ENCODE data around the gene TRAP1. TPM values are rescaled to one million over a fixed set of nuclear protein-coding genes. Genes with fewer than 3 reads are reported as not detected.

The TRAP1 gene
- total and polyA plus RNA-seq, 10 donors, result 33.7 to 97.1 (median 53.1) TPM

- DNase-seq, result peak; percentile 43
- Histone ChIP-seq H3K4me3 (no peak overlapping the region), H3K36me3 (peaks cover 11 to 100% (median 89%) of the 10 kb centered on the region in 6 donors), H3K27ac (no peak overlapping the region), H3K4me1 (no peaks in the 10 kb centered on the region), H3K27me3 (replicated peaks in 1 of 7) (no peaks in the 10 kb centered on the region), H3K9me3 (no peaks in the 10 kb centered on the region)
- WGBS, 5 donors, result 92 to 96% (median 93%) methylated on average over 17 to 24 of the region's 24 CpGs
- intact Hi-C loops (cut with DNase I; ENCODE audit: low total_unique reads), result no loop called here
- TF ChIP-seq, protein P1, sequence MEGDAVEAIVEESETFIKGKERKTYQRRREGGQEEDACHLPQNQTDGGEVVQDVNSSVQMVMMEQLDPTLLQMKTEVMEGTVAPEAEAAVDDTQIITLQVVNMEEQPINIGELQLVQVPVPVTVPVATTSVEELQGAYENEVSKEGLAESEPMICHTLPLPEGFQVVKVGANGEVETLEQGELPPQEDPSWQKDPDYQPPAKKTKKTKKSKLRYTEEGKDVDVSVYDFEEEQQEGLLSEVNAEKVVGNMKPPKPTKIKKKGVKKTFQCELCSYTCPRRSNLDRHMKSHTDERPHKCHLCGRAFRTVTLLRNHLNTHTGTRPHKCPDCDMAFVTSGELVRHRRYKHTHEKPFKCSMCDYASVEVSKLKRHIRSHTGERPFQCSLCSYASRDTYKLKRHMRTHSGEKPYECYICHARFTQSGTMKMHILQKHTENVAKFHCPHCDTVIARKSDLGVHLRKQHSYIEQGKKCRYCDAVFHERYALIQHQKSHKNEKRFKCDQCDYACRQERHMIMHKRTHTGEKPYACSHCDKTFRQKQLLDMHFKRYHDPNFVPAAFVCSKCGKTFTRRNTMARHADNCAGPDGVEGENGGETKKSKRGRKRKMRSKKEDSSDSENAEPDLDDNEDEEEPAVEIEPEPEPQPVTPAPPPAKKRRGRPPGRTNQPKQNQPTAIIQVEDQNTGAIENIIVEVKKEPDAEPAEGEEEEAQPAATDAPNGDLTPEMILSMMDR (IDR thresholded peaks at IDR 0.05 in 8 of 11, conservative IDR thresholded peaks at IDR 0.05 in 3 of 11), result no peak
- TF ChIP-seq POLR2A (IDR thresholded peaks at IDR 0.05), result no peak
- no peak for TF ChIP-seq POLR2AphosphoS5 (IDR thresholded peaks at IDR 0.05)
Observed at GRCh38 chr16:3730161-3731125, 13.1 kb upstream of the TRAP1 start.

DNA sequence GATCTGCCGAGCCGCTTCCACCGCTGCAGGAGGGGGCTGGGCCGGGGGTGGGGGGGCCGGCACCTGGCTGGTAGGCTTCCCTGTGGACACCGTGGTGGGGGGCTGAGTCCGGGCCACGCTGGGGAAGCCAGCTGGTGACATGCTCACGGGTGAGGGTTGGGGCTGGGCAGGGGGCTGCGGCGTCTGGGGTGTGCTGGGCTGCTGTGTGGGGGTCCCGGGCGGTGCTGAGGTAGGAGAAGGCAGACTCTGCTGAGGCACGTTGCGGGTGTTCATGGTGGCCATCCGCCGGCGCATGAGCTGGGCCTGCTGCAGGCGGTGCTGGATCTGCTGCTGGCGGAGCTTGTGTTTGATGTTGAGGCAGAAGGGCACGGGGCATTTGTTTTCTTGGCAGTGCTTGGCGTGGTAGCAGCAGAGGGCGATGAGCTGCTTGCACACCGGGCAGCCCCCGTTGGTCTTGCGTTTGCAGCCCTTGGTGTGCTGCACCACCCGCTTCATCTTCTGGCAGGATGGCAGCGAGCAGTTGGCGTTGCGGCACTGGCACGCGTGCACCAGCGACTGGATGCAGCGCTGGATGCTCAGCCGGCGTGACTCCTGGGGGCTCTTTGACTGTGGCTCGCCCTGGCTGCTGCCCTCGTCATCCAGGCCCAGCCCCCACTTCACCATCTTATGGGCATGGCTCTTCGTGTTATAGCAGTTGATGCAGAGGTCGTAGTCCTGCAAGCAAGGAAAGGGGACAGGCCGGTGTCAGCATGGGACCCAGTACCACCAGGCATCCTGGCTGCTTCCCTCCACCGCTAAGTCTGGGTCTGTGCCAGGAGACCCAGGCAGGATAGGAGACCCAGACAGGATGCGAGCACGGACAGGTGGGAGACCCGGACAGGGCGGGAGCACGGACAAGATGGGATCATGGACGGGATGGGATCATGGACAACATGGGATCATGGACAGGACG, 12.1 kb upstream of the TRAP1 start:
- Histone ChIP-seq H3K27me3 (replicated peaks in 1 of 7) (no peaks in the 10 kb centered on the region), H3K4me1 (no peaks in the 10 kb centered on the region), H3K4me3 (no peak overlapping the region), H3K36me3 (peaks cover 10 to 92% (median 79%) of the 10 kb centered on the region in 6 donors), H3K27ac (no peak overlapping the region), H3K9me3 (no peaks in the 10 kb centered on the region)
- peak; percentile 57 for DNase-seq
- TF ChIP-seq POLR2AphosphoS5 (IDR thresholded peaks at IDR 0.05) (peak in 1 of 3 donors; percentile 60), POLR2A (IDR thresholded peaks at IDR 0.05) (no peak)
- TF ChIP-seq, protein P1 (IDR thresholded peaks at IDR 0.05 in 8 of 11, conservative IDR thresholded peaks at IDR 0.05 in 3 of 11), result no peak
- intact Hi-C loops (cut with DNase I; ENCODE audit: low total_unique reads), result no loop called here
- 89 to 97% (median 94%) methylated on average over 30 to 49 of the region's 49 CpGs for WGBS, 5 donors

DNA sequence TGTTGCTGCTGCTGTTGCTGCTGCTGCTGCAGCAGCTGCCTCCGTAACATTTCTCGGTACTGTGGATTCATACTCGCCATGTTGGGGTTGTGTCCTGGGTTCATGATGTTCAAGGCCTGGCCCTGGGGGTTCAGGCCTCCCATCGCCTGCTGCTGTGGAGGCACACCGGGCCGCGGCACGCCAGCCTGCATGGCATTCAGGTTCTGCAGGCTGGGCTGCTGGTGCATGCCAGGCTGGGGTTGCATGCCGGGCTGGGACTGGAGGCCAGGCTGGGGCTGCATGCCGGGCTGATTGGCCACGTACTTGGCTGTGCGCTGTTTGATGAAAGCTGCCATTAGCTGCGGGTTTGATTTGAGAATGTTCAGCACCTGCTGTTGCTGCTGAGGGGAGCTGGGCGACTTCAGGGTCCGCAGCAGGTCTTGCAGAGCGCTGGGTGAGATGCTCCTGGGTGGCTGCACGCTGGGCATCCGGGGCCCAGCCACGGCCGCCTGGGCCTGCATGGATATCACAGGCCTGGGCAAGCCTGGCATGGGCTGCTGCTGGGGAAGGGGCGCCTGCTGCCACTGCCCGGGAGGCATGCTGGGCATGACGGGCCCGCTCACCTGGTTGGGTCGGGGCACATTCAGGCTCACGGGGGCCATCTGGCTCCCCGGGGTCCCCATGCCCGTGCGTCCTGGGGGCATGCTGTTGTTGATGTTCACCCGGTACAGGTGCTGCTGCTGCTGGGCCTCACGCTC, 11.3 kb upstream of the TRAP1 start:
- Histone ChIP-seq H3K4me1 (no peaks in the 10 kb centered on the region), H3K27ac (no peak overlapping the region), H3K27me3 (replicated peaks in 1 of 7) (no peaks in the 10 kb centered on the region), H3K4me3 (no peak overlapping the region), H3K36me3 (peaks cover 6 to 83% (median 72%) of the 10 kb centered on the region in 6 donors), H3K9me3 (no peaks in the 10 kb centered on the region)
- intact Hi-C loops (cut with DNase I; ENCODE audit: low total_unique reads), result no loop called here
- peak; percentile 59 for DNase-seq
- WGBS, 5 donors, result 95 to 99% (median 97%) methylated on average over 13 to 31 of the region's 31 CpGs
- TF ChIP-seq POLR2AphosphoS5 (IDR thresholded peaks at IDR 0.05), result peak in 1 of 3 donors; percentile 53
- TF ChIP-seq, protein P1 (IDR thresholded peaks at IDR 0.05 in 8 of 11, conservative IDR thresholded peaks at IDR 0.05 in 3 of 11), result no peak
